ENCODE data around the gene TBC1D22A.

DNA sequence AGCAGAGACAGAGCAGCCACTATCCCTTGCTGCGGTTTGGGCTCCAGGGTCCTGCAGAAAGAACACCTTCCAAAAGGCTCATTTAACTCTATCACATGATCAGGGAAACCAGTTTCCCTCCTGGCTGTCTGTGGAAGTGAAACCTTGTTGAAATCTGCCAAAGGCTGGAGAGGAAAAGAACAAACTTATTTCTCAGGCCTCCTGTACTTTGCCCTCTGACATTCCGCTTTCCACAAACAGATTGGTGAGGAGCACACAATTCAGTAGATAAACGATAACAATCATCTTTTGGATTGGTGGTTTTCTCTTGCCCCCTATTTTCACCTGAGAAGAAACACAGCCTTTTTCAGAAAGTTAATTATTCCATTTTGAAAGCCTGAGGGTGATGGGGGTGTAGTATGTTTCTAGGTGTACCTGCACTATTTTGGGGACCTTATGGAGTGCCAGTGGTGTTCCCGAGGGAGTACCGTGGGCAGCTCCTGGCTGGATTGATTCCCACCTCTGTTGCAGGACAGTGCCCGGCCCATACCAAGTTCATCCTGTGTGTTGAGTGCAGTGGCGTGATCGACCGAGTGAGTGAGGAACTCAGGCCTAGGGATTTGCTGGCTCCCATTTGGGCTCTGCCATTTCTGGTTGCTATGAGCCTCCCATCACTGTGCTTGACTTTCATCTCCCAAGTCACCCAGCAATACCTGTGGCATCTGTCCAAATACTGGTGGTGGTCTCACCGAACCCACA lies 102.0 kb downstream of the TBC1D22A start:
- TF ChIP-seq, protein P1, sequence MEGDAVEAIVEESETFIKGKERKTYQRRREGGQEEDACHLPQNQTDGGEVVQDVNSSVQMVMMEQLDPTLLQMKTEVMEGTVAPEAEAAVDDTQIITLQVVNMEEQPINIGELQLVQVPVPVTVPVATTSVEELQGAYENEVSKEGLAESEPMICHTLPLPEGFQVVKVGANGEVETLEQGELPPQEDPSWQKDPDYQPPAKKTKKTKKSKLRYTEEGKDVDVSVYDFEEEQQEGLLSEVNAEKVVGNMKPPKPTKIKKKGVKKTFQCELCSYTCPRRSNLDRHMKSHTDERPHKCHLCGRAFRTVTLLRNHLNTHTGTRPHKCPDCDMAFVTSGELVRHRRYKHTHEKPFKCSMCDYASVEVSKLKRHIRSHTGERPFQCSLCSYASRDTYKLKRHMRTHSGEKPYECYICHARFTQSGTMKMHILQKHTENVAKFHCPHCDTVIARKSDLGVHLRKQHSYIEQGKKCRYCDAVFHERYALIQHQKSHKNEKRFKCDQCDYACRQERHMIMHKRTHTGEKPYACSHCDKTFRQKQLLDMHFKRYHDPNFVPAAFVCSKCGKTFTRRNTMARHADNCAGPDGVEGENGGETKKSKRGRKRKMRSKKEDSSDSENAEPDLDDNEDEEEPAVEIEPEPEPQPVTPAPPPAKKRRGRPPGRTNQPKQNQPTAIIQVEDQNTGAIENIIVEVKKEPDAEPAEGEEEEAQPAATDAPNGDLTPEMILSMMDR (IDR thresholded peaks at IDR 0.05; ENCODE audit: low read length), result no peak
- no peak for TF ChIP-seq EZH2phosphoT487 (IDR thresholded peaks at IDR 0.05; ENCODE audit: low read length)
- TF ChIP-seq EZH2 (optimal IDR thresholded peaks at IDR 0.05; ENCODE audit: low read depth, low read length), result no peak
